Osteoblast (primary cell): Measurements from ENCODE around the gene KIFBP. TPM values are rescaled to one million over a fixed set of nuclear protein-coding genes. Genes with fewer than 3 reads are reported as not detected.

Source experiments
- DNase-seq: peaks from one replicate; pipeline ENCODE4 v3.0.0; 2011; ENCODE audit warnings: low spot score, mixed read lengths; ENCODE audit not compliant: insufficient read length; ENCODE audit errors: missing footprints
- H2AFZ ChIP-seq: 2 replicates; pipeline ENCODE4 v1.6.0; 2011; ENCODE audit warnings: mild to moderate bottlenecking, low read length
- H3K27ac ChIP-seq: 2 replicates; pipeline ENCODE4 v1.5.1; 2011; ENCODE audit warnings: mild to moderate bottlenecking, low read depth, low read length, moderate library complexity
- H3K27me3 ChIP-seq: 2 replicates; pipeline ENCODE4 v1.6.0; 2012; ENCODE audit warnings: mild to moderate bottlenecking, control low read depth, inconsistent platforms, low read length, moderate library complexity; ENCODE audit not compliant: insufficient read depth
- H3K36me3 ChIP-seq: 2 replicates; pipeline ENCODE4 v1.5.1; 2011; ENCODE audit warnings: mild to moderate bottlenecking, low read length, control low read depth, moderate library complexity; ENCODE audit not compliant: insufficient read depth
- H3K4me1 ChIP-seq: 2 replicates; pipeline ENCODE4 v1.5.1; 2011; ENCODE audit warnings: mild to moderate bottlenecking, low read length, control low read depth, moderate library complexity; ENCODE audit not compliant: insufficient read depth
- H3K4me2 ChIP-seq: 2 replicates; pipeline ENCODE4 v1.6.0; 2011; ENCODE audit warnings: mild to moderate bottlenecking, low read length; ENCODE audit not compliant: insufficient read depth
- H3K4me3 ChIP-seq: fragments of 200-600 bp; sonication (generic); 3 replicates; pipeline ENCODE4 v1.5.1; 2012; ENCODE audit warnings: mild to moderate bottlenecking, low read length, inconsistent platforms; ENCODE audit not compliant: insufficient read depth
- H3K79me2 ChIP-seq: 2 replicates; pipeline ENCODE4 v1.6.0; 2012; ENCODE audit warnings: mild to moderate bottlenecking, low read length, control low read depth, inconsistent platforms; ENCODE audit not compliant: insufficient read depth
- H3K9me3 ChIP-seq: 2 replicates; pipeline ENCODE4 v1.5.1; 2011; ENCODE audit warnings: low read depth, low read length, control low read depth
- H4K20me1 ChIP-seq: 2 replicates; pipeline ENCODE4 v1.6.0; 2012; ENCODE audit warnings: mild to moderate bottlenecking, low read length, control low read depth; ENCODE audit not compliant: insufficient read depth
- CTCF ChIP-seq: IDR thresholded peaks from 2 replicates; pipeline ENCODE4 v1.5.1; 2011; ENCODE audit warnings: mild to moderate bottlenecking, low read depth, low read length, moderate library complexity; ENCODE audit errors: extremely low read depth
- total RNA-seq: library from RNA; depleted of rRNA; stranded (reverse); fragments of >200 nt; gene quantifications from 2 replicates; pipeline ENCODE4 v1.2.3, GENCODE V29; 2012

KIFBP gene
- total RNA-seq, 1 donor, result 30.8 TPM

- Histone ChIP-seq H3K9me3 (no peaks in the 10 kb centered on the region), H3K36me3 (no peaks in the 10 kb centered on the region), H3K27ac (no peak overlapping the region), H3K4me3 (no peak overlapping the region), H4K20me1 (no peaks in the 10 kb centered on the region), H3K27me3 (no peaks in the 10 kb centered on the region), H3K4me1 (no peaks in the 10 kb centered on the region), H3K79me2 (no peaks in the 10 kb centered on the region), H2AFZ (no peak overlapping the region), H3K4me2 (no peak overlapping the region)
- no peak for DNase-seq
- TF ChIP-seq CTCF, result no peak
These were observed 54.2 kb downstream of the KIFBP start for GRCh38 chr10:69042838-69043237.

- H3K27ac ChIP-seq, result no peak overlapping the region
- H3K79me2 ChIP-seq, result no peaks in the 10 kb centered on the region
- DNase-seq, result no peak
- no peak overlapping the region for H3K4me2 ChIP-seq
- no peaks in the 10 kb centered on the region for H3K36me3 ChIP-seq
- no peaks in the 10 kb centered on the region for H3K4me1 ChIP-seq
- TF ChIP-seq CTCF, result no peak
- no peak overlapping the region for H3K4me3 ChIP-seq
- H3K27me3 ChIP-seq, result no peaks in the 10 kb centered on the region
- H3K9me3 ChIP-seq, result no peaks in the 10 kb centered on the region
- peak overlapping the region; percentile 42 for H2AFZ ChIP-seq
- H4K20me1 ChIP-seq, result no peaks in the 10 kb centered on the region
These were observed 55.4 kb downstream of the KIFBP start for GRCh38 chr10:69043931-69044531.

GRCh38 chr10:69044546-69044945 lies 55.9 kb downstream of the KIFBP start:
- Histone ChIP-seq H3K4me2 (no peak overlapping the region), H3K4me3 (no peak overlapping the region), H3K36me3 (no peaks in the 10 kb centered on the region), H3K79me2 (no peaks in the 10 kb centered on the region), H3K27ac (no peak overlapping the region), H3K4me1 (no peaks in the 10 kb centered on the region), H3K9me3 (no peaks in the 10 kb centered on the region), H2AFZ (peak overlapping the region; percentile 42), H3K27me3 (no peaks in the 10 kb centered on the region), H4K20me1 (no peaks in the 10 kb centered on the region)
- no peak for DNase-seq
- TF ChIP-seq CTCF, result no peak

GRCh38 chr10:69045441-69046300 lies 57.1 kb downstream of the KIFBP start:
- no peaks in the 10 kb centered on the region for H3K36me3 ChIP-seq
- no peaks in the 10 kb centered on the region for H3K79me2 ChIP-seq
- no peaks in the 10 kb centered on the region for H3K9me3 ChIP-seq
- no peaks in the 10 kb centered on the region for H4K20me1 ChIP-seq
- no peaks in the 10 kb centered on the region for H3K4me1 ChIP-seq
- H2AFZ ChIP-seq, result peak overlapping the region; percentile 18
- H3K4me3 ChIP-seq, result no peak overlapping the region
- no peaks in the 10 kb centered on the region for H3K27me3 ChIP-seq
- TF ChIP-seq CTCF, result no peak
- peak overlapping the region; percentile 45 for H3K27ac ChIP-seq
- no peak for DNase-seq
- H3K4me2 ChIP-seq, result no peak overlapping the region
